ENCODE data around the gene SNX15.

DNA sequence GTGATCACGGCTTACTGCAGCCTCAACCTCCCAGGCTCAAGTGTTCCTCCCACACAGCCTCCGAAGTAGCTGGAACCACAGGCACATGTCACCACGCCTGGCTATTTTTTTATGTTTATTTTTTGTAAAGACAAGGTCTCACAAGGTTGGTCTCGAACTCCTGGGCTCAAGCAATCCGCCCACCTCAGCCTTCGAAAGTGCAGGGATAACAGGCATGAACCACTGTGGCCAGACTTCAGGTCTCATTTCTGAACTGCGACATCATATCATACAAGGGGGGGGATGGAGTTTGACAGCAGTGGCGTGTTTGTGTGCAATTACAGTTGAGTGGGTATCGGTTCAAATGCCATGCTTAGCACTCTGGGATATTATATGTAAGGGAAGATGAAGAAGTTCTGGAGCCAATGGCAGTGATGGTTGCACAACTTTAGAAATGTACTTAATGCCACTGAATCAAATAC is 24.2 kb downstream of the SNX15 start:
- TF ChIP-seq, protein P1, sequence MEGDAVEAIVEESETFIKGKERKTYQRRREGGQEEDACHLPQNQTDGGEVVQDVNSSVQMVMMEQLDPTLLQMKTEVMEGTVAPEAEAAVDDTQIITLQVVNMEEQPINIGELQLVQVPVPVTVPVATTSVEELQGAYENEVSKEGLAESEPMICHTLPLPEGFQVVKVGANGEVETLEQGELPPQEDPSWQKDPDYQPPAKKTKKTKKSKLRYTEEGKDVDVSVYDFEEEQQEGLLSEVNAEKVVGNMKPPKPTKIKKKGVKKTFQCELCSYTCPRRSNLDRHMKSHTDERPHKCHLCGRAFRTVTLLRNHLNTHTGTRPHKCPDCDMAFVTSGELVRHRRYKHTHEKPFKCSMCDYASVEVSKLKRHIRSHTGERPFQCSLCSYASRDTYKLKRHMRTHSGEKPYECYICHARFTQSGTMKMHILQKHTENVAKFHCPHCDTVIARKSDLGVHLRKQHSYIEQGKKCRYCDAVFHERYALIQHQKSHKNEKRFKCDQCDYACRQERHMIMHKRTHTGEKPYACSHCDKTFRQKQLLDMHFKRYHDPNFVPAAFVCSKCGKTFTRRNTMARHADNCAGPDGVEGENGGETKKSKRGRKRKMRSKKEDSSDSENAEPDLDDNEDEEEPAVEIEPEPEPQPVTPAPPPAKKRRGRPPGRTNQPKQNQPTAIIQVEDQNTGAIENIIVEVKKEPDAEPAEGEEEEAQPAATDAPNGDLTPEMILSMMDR (IDR thresholded peaks at IDR 0.05 in 8 of 11, conservative IDR thresholded peaks at IDR 0.05 in 3 of 11) = no peak
- TF ChIP-seq POLR2AphosphoS5 (IDR thresholded peaks at IDR 0.05) (no peak), POLR2A (IDR thresholded peaks at IDR 0.05) (no peak)
